Left kidney (tissue), 2 donors: ENCODE results near the gene PPP6R2. TPM values are rescaled to one million over a fixed set of nuclear protein-coding genes. Genes with fewer than 3 reads are reported as not detected.
"Not testable (repeated sequence)": the region's sequence is repeated elsewhere in the genome, so short reads cannot be mapped to it uniquely, and the experiment has no call there.

Experiments used
- DNase-seq: peaks from one replicate; pipeline ENCODE4 v3.0.0-alpha.2; 2013
- polyA plus RNA-seq: library from polyadenylated mRNA; unstranded; fragments of 120-200 nt; gene quantifications from one replicate; pipeline ENCODE4 v1.2.1, GENCODE V29; 2013; ENCODE audit not compliant: insufficient read length

PPP6R2 gene
- polyA plus RNA-seq, 1 donor: 43.0 TPM

DNA sequence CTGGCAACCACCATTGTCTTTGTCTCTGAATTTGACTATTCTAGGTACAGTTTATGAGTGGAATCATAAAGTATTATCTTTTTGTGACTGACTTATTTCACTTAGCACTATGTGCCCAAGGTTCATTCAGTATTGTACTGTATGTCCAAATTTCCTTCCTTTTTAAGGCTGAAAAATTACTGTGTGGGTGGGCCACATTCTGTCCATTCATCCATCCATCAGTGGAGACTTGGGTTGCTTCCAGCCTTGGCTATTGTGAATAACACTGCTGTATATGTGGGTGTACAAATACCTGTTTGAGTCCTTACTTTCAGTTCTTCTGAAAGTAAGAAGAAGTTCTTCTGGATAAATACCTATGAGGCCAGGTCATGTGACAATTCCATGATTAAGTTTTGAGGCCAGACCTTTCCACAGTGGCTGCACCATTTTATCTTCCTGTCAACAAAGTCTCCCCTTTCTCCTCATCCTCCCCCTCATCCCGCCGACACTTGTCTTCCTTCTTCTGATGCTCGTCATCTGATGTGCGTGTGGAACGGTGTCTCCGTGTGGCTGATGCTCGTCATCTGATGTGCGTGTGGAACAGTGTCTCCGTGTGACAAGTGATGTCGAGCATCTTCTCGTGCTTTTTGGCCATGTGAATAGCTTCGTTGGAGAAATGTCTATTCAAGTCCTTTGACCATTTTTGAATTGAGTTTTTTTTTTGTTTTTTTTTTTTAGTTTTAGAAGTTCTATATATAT, 82.2 kb downstream of the PPP6R2 start:
- no peak for DNase-seq

DNA sequence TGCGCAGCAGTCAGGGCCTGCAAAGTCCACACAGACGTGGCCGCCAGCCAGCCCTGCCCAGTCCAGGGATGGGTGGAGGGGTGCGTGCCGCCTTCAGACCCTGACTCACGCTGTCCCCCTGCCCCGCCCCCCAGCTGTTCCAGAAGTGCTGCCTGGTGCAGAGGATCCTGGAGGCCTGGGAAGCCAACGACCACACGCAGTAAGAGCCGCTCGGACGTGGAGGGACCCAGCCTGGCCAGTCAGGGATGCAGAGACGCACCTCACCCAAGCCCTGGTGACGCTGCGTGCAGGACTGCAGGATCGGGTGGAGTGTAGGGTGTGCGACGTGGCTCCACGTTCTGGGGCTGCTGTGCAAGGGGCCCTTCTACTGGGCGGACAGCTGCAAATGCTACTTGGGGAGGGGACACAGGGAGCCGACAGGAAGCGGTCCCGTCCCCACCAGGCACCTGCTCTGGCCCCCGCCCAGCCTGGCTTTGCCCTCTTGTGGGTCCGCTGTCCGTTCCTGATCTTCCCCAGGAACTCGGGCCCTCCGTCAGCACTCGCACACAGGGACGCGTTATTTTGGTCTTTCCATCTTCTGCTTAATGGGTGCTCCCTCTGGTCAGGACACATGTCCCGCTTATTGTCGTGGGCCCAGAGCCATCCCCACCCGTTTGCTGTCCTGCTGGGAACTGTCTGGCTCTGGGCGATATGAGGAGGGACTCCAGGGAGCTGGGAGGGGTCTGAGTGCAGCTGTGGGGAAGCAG, 89.2 kb downstream of the PPP6R2 start:
- no peak for DNase-seq

DNA sequence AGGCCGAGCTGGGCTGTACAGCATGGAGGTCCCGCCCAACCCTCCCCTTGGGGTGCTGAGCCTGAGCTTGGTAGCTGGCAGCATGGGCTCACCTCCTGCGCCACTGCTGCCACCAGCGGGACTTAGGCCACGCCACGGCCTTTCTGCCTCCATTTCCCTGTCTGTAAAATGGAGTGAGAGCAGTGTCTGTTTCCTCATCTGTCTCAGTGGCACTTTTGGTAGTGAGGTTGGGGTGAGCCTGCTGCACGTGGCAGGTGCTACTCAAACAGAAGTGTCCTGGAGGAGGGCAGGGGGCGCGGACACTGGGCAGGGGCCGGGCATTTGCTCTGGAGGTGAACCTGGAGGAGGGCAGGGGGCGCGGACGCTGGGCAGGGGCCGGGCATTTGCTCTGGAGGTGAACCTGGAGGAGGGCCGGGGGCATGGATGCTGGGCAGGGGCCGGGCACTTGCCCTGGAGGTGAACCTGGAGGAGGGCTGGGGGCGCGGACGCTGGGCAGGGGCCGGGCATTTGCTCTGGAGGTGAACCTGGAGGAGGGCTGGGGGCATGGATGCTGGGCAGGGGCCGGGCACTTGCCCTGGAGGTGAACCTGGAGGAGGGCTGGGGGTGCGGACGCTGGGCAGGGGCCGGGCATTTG, 89.9 kb downstream of the PPP6R2 start:
- not testable (repeated sequence) for DNase-seq

DNA sequence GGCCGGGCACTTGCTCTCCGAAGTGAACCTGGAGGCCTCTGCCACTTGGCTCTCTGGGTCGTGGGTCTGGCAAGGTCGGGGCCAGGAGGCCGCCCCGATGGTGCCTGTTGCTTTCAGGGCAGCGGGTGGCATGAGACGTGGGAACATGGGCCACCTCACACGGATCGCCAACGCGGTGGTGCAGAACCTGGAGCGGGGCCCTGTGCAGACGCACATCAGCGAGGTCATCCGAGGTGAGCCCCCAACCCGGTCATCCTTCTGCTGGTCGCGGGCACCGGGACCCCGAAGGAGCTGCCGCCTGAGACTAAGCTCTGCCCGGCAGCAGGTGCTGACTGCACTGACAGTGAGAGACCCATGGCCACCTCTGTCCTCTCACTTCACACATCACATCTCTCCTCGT, 91.7 kb downstream of the PPP6R2 start:
- DNase-seq: no peak

DNA sequence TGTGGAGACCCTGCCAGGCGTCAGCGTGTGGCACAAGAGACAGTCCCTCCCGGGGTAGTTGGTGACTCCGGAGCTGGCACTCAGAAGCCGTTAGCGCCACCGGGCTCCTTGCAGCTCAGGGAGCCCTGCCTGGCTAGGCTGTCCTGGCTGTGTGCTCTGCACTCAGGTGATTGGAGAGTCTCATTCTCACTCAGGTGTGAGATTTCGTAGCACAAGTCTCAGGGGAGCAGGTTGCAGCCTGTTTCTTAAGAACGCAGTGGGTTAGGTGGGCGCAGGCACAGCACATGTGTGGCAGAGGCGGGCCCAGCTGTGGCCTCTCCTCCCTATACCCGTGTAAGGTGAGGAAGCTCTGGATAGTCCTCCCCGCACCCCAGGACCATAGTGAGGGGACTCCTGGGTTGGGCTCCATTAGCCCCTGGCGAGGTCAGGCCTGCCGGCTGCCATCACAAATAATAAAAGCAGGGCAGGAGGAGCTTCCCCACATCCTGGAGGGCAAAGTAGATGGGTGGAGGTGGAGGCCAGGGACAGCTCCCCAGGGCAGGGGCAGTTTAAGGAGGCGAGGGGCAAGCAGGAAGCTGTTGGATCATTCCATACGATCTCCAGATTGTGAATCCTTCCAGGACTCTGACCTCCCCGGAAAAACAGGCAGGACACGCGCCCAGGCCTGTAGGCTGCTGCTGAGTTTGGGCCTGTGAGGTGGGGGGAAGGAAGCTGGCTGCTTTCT, 92.3 kb downstream of the PPP6R2 start:
- no peak for DNase-seq

DNA sequence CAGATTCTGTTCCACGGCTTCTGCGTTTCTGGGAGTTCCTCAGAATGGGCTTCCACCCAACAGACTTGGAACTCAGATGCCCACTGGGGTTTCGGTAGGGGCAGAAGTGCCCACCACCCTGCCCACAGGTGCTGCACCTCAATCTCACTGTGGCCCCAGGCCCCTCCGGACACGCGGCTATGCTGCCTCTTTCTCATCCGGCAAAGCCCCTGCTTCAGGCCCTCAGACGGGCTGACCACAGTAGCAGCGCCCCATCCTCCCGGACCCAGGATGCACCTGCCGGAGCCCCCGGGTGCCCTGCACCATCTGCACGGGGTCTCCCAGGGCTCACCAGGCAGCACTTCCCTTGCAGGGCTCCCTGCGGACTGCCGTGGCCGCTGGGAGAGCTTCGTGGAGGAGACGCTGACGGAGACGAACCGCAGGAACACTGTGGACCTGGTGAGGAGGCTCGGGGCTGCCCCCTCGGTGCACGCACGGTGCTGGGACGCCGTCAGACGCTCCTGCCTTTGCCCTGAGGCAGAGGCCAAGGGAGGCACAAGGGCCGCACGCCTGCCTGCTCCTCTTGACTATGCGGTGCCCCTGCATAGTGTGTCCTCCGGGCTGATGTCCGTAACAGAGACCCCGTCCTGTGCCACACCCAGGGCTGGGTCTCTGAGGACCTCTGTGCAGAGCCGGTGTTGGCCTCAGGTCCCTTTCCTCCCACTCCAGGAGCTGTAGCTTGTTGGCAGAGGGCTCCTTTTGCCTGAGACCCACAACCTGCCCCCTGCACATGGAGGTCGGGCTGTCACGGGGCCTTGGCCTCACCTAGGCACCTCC, 93.1 kb downstream of the PPP6R2 start:
- no peak for DNase-seq

DNA sequence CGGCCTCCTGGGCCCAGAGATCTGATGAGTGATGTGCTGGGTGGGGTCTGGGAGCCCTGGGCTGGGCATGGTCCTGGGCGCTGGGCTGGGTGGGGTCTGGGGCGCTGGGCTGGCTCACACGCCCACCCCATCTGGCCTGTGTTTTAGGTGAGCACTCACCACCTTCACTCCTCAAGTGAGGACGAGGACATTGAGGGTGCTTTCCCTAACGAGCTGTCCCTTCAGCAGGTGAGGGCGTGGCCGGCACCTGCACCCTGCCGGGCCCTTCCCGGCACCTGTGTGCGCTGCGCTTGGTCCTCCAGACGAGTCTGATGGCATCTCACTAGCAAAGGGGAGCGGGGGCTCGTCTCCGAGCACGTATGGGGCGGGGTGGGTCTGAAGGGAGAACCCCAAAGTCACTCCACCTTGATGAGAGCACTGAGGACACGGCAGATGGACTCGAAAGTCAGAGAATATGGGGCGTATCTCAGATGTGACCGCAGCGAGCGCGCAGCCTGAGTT, 93.8 kb downstream of the PPP6R2 start:
- no peak for DNase-seq

DNA sequence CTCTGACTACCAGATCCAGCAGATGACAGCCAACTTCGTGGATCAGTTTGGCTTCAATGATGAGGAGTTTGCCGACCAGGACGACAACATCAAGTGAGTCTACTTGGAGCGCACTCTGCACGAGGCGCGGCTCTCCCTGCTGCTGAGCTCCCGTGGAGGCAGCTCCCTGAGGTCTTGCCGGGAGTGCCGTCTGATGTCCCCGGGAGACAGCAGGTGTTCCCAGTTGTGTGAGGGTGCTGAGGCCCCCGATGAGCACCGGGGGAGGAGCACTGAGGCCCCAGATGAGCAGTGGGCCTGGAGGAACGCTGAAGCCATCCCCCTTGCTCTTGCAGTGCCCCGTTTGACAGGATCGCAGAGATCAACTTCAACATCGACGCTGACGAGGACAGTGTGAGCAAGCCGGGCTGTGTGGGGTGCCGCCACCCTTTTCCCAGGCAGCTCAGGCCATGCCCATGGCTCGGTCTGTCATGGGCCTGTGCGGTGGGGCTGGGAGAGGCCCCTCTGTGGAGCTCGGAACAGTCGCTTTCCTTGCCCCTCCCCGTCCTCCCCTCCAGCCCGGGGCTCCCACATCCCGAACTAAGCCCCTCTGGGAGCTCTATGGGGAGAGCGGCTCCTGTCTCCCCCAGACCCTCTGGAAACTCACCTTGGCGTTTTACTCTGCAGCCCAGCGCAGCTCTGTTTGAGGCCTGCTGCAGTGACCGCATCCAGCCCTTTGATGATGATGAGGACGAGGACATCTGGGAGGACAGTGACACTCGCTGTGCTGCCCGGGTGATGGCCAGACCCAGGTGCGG, 94.6 kb downstream of the PPP6R2 start:
- DNase-seq: no peak

DNA sequence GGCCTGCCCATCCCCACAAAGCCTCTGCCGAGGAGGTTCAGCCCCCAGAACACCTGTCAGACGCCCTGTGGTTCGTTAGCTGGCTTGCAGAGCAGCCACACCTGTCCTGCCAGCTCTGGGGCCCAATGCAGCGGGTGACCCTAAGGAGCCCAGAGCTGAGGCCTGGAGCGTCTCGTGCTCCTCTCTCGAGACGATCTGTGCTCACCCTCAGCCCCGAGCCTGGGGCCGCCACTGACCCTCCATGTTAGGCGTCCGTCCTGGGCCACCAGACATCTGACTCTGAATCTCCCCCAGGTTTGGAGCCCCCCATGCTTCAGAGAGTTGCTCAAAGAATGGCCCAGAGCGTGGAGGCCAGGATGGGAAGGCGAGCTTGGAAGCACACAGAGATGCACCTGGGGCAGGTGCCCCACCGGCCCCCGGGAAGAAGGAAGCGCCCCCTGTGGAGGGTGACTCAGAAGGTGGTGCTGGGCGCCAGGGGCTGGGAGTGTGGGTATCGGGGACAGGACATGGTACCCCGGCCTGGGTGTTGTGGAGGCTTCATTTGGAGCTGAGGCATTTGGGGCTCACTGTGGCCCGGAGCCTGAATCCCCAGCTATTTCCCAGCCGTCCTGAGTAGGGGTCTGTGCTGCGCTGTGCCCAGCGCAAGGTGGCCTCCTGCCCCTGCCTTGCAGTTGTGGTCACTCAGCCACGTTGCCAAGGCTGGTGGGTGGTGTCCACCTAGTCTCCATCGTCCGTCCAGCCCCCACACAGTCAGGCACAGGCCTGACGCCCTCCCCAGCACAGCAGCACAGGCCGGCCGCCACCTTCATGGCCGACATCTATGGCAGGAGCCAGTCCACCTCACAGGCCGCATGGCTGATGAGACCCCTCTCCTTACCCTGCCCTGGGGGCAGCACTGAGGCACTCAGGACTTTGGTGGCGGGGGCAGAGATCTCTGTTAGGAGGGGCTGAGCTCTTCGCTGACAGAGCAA, 95.5 kb downstream of the PPP6R2 start:
- DNase-seq: no peak

DNA sequence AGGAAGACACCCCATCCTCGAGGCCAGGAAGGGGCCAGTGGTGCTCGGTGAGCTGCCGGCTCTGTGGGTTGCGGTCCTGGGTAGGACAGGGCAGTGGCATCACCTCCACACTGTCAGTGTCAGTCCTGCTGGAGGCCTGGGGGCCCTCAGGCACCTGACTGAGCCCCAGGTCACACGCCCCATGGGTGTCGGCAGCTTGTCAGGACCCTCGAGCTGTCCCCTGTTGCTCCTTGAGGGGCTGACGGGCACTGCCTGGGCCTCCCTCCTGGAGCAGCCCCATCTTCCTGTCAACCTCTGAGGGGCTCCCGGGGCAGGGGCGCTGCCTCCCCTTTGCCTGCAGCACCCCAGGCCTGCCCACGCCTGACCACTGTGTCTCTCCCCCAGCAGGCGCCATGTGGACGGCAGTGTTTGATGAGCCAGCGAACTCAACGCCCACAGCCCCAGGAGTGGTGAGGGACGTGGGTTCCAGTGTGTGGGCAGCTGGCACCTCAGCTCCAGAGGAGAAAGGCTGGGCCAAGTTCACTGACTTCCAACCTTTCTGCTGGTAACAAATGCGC, 96.3 kb downstream of the PPP6R2 start:
- no peak for DNase-seq

DNA sequence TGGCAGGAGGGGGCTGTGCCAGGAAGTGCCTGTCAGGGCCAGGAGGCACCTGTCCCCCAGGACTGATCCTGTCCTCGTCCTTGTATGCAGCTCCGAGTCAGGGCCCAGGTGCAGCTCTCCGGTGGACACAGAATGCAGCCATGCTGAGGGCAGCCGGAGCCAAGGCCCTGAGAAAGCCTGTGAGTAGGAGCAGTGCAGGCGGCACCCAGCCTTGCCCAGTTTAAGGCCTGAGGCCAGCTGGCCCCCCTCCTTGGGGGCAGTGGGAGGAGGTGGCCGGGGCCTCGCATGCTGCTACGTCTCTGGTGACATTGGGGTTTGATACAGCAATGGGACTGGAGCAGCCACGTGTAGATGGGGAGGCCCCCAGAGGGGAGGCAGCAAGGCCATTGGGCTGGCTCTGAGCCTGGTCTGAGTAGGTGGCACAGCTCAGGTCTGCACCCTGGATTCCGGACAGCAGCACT, 96.8 kb downstream of the PPP6R2 start:
- no peak for DNase-seq

DNA sequence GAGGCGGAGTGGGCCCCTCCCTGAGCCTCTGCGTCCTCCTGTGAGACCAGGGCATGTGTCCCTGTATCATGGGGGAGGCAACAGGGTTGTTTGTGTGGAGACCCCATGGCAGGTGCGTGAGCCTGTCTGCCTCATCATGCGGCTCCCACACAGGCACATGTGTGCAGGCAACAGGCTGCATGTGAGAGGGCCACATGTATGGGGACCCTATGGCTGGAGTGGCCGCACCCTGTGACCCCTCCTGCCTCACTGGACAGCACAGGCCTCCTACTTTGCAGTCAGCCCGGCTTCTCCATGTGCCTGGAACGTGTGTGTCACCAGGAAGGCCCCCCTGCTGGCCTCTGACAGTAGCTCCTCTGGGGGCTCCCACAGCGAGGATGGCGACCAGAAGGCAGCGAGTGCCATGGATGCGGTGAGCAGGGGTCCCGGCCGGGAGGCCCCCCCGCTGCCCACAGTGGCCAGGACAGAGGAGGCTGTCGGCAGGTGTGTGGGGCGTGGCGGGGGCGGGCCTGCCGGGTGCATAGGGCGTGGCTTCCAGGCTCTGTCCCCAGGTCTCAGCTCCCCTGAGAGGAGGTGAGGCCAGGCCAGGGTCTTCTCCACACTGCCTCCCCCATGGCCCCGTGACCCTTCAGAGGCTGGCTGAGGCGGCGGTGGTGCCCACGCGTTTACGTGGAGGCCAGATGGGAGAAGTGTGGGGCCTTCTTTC, 97.6 kb downstream of the PPP6R2 start:
- DNase-seq: no peak

DNA sequence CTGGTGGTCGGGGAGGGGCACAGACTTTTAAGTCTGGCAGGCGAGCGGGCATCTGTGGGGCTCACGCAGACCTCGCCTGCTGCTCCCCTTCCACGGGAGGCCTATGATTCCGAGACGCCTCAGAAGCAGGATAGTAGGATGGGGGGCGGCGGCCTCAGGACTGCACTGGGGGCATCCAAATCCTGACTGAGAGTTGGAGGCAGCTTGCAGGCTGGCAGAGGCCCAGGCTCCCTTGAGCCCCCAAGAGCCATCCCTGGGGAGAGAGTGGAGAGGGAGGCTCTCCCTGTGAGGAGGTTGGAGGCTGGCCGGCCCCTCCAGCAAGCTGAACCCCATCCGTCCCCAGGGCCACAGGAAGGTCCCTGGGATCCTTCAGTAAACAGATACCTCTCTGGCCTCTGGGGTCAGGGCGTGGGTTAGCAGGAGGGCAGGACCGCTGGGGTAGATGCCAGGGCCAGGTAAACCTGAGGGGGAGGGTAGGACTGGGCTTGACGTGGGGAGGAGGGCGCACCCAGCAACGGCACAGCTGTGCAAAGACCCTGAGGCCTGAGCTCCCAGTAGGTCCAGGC, 98.4 kb downstream of the PPP6R2 start:
- DNase-seq: no peak

DNA sequence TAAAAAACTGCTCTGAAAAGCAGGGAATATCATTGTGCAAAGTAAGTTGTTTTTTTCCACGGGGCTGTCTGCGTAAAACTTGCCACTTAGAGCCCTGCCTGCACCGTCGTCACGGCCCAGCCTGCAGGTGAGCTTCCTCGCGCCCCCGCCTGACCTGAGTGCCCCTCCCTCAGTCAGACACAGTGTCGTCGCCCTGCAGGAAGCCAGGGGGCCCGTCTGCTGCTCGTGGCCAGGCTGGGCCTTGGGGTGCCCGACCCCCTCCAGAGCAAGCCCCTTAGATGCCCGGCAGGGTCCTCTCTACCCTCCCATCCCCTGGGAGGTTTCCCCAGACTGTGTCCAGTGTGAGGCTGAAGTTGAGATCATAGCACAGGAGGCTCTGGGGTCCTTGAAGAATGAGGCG, 100.1 kb downstream of the PPP6R2 start:
- DNase-seq: no peak

DNA sequence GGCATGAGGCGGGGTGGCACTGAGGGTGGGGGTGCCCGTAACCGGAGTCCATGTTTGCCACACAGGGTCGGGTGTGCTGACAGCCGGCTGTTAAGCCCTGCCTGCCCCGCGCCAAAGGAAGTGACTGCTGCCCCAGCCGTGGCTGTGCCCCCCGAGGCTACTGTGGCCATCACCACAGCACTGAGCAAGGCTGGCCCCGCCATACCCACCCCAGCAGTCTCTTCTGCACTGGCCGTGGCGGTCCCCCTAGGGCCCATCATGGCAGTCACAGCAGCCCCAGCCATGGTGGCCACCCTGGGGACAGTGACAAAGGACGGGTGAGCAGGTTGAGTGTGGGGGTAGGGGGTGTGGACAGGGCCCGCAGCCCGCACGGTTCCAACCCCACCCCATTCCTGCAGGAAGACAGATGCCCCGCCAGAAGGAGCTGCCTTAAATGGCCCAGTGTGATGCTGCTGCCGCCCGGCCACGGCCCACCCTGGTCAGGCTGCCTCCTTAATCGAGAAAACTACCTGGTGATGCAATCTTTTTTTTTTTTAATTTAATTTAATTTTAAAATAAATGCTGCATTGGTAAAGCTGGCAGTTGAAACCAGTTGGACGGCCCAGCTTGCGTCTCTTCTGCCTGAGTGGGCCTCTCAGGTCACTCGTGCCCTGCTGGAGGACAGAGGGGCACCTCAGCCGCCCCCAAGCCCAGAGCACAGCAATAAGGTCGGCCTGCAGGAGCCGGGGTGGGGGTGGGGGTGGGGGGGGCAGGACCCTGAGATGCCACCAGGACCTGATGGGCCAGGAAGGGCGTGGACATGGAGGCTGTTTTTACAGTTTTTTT, 100.9 kb downstream of the PPP6R2 start:
- no peak for DNase-seq

DNA sequence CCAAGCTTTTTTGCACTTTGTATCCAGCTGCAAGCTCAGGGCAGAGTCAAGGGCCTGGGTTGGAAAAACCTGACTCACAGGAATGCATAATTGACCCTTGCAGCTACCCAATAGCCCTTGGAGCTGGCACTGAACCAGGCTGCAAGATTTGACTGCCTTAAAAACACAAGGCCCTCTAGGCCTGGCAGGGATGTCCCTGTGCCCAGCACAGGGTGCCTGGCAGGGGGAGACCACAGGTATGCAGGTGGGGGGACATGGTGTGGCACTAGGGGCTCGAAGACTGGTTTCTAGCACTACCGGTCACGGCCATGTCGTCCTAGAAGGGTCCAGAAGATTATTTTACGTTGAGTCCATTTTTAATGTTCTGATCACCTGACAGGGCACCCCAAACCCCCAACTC, 101.5 kb downstream of the PPP6R2 start:
- no peak for DNase-seq
